AG09309 (cell line): Measurements from ENCODE around the gene ATP1A4.

Experiments used
- DNase-seq: peaks from one replicate; pipeline ENCODE4 v3.0.0-alpha.2; 2010; ENCODE audit warnings: low read depth
- H3K4me3 ChIP-seq: 2 replicates; pipeline ENCODE4 v1.5.1; 2011; ENCODE audit warnings: mild to moderate bottlenecking, low read depth, low read length, moderate library complexity; ENCODE audit not compliant: control insufficient read depth
- TF ChIP-seq, protein P1 (sequence below): IDR thresholded peaks from 2 replicates; pipeline ENCODE4 v1.5.1; 2011; ENCODE audit warnings: mild to moderate bottlenecking, low read depth, low read length, inconsistent platforms; ENCODE audit not compliant: insufficient read depth, control insufficient read depth; ENCODE audit errors: missing control alignments

The ATP1A4 gene

GRCh38 chr1:160137216-160137862 is 14.1 kb upstream of the ATP1A4 start:
- DNase-seq = no peak
- TF ChIP-seq, protein P1, sequence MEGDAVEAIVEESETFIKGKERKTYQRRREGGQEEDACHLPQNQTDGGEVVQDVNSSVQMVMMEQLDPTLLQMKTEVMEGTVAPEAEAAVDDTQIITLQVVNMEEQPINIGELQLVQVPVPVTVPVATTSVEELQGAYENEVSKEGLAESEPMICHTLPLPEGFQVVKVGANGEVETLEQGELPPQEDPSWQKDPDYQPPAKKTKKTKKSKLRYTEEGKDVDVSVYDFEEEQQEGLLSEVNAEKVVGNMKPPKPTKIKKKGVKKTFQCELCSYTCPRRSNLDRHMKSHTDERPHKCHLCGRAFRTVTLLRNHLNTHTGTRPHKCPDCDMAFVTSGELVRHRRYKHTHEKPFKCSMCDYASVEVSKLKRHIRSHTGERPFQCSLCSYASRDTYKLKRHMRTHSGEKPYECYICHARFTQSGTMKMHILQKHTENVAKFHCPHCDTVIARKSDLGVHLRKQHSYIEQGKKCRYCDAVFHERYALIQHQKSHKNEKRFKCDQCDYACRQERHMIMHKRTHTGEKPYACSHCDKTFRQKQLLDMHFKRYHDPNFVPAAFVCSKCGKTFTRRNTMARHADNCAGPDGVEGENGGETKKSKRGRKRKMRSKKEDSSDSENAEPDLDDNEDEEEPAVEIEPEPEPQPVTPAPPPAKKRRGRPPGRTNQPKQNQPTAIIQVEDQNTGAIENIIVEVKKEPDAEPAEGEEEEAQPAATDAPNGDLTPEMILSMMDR = no peak
- H3K4me3 ChIP-seq = no peak overlapping the region

DNA sequence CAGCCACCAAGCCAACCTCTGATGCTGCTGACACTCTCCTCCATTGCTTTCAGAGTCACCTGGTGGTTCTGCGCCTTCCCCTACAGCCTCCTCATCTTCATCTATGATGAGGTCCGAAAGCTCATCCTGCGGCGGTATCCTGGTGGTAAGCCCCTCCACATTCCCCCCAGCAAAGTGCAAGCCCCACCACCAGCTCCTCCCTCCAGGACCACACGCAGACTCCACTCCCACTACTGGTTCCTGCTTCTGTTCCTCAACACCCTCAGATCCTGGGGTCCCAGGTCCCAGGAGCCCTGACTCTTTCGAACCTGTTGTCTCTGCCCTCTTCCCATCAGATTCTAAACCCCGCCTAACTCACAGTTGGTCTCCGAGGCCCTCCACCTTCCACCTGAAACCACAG is 11.6 kb upstream of the ATP1A4 start:
- DNase-seq = no peak
- no peak overlapping the region for H3K4me3 ChIP-seq

GRCh38 chr1:160143695-160144094 is 7.7 kb upstream of the ATP1A4 start:
- TF ChIP-seq, protein P1 = no peak
- DNase-seq = no peak
- H3K4me3 ChIP-seq = no peak overlapping the region

More for the DNA sequence above, 11.6 kb upstream of the ATP1A4 start:
- TF ChIP-seq, protein P1 = no peak

DNA sequence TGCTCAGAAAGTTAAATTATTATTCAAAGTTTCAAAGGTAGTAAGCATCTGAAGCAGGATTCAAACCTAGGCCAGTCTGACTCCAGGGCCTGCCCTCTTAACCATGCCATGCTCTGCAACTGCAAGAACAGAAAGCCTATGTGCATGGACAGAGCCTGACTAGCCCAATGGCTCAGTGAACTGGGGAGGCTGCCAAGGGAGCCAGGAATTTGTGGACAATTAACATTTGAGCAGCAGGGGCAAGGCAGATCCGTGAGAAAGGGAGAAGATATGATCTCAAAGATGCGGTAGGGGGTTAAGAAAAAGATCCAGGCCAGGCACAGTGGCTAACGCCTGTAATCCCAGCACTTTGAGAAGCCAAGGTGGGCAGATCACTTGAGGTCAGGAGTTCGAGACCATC is 6.5 kb upstream of the ATP1A4 start:
- DNase-seq = no peak
- no peak overlapping the region for H3K4me3 ChIP-seq
- TF ChIP-seq, protein P1 = no peak

DNA sequence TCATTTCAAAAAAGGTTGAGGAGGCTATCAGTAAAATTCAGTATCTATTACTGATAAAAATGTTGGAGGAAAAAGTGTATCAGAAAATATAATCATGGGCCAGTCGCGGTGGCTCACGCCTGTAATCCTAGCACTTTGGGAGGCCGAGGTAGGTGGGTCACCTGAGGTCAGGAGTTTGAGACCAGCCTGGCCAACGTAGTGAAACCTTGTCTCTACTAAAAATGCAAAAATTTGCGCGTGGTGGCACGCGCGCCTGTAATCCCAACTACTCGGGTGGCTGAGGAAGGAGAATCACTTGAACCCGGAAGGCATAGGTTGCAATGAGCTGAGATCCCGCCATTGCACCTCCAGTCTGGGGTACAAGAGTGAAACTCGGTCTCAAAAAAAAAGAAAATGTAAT is 5.3 kb upstream of the ATP1A4 start:
- DNase-seq = no peak
- TF ChIP-seq, protein P1 = no peak
- no peak overlapping the region for H3K4me3 ChIP-seq

DNA sequence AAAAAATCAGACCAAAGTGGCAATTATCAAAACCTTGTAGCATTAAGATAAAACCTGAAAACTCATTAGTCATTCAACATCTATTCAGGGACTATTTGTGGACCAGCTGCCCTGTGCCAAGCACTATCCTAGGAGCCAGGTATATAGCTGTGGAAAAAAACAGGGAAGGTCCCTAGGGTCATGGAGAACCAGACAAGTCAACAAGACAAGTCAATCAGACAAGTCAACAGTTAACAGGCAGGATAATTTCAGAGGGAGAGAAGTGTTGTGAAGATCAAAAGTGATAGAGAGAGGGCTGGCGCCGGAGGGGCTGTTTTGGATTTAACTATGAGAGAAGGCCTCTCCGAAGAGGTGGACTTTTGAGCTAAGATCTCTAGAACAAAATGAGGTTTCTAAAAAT is 3.3 kb upstream of the ATP1A4 start:
- DNase-seq = no peak
- H3K4me3 ChIP-seq = no peak overlapping the region
- TF ChIP-seq, protein P1 = no peak
